Mucosa of descending colon (tissue), 3 donors: ENCODE measurements around the gene ARMC2. TPM values are rescaled to one million over a fixed set of nuclear protein-coding genes. Genes with fewer than 3 reads are reported as not detected.
"Not testable (repeated sequence)": the region's sequence is repeated elsewhere in the genome, so short reads cannot be mapped to it uniquely, and the experiment has no call there.

Experiments
- ATAC-seq: fragments of 200-7000 bp; cut with Tn5 transposase; one replicate; pipeline ENCODE4 v1.9.1; 2020; ENCODE audit warnings: mild to moderate bottlenecking, moderate library complexity
- DNase-seq, 3 donors: peaks; one replicate each; pipeline ENCODE4 v3.0.0-alpha.2; 2020
- H3K36me3 ChIP-seq: fragments of 200-600 bp; one replicate; pipeline ENCODE4 v1.8.0; 2021; ENCODE audit warnings: low read depth, mild to moderate bottlenecking
- H3K4me1 ChIP-seq: fragments of 200-600 bp; one replicate; pipeline ENCODE4 v1.8.0; 2021; ENCODE audit warnings: low read depth, mild to moderate bottlenecking
- H3K4me3 ChIP-seq: fragments of 200-600 bp; one replicate; pipeline ENCODE4 v1.8.0; 2021; ENCODE audit warnings: mild to moderate bottlenecking
- H3K9me3 ChIP-seq: fragments of 200-600 bp; one replicate; pipeline ENCODE4 v1.8.0; 2021; ENCODE audit warnings: mild to moderate bottlenecking
- intact Hi-C, 2 donors: fragments of 100-400 bp; cut with DNase I in 1 of 2; cut with micrococcal nuclease in 1 of 2; formaldehyde crosslinking; loops; one replicate each; pipeline versions ENCODE4 v1.11.0 to v1.11.1; 2022; cut with DNase I, micrococcal nuclease
- total RNA-seq, 3 donors: library from RNA; stranded (reverse); fragmentation: NEBNext Ultra II Directional in 2 of 3; extraction: Animal tissue kit (Norgen Biotek cat#: 25700) in 2 of 3; gene quantifications; one replicate each; pipeline versions ENCODE4 v1.2.1 to v1.2.4, GENCODE V29; 2021 to 2023
- TF ChIP-seq, protein P1 (sequence below): fragments of 200-600 bp; IDR thresholded peaks from one replicate; pipeline ENCODE4 v1.8.0; 2022; ENCODE audit warnings: antibody characterized with exemption, mild to moderate bottlenecking
- donor health status: DM: no; HTN: no; CAD: no; lungs with moderate emphysema.
- donor health status: DM: no; HTN: no; CAD: no.
- donor health status: DM: no; HTN: yes; CAD: no.

The ARMC2 gene
- total RNA-seq, 3 donors from 2014 or later, result 3.5 to 5.5 (median 4.8) TPM

GRCh38 chr6:108966855-108967755 is 118.9 kb downstream of the ARMC2 start:
- H3K4me1 ChIP-seq, result peaks cover 6% of the 10 kb centered on the region
- H3K36me3 ChIP-seq, result no peaks in the 10 kb centered on the region
- intact Hi-C loops, result no loop called here
- DNase-seq (no peak), ATAC-seq (peak; percentile 21)
- TF ChIP-seq, protein P1, sequence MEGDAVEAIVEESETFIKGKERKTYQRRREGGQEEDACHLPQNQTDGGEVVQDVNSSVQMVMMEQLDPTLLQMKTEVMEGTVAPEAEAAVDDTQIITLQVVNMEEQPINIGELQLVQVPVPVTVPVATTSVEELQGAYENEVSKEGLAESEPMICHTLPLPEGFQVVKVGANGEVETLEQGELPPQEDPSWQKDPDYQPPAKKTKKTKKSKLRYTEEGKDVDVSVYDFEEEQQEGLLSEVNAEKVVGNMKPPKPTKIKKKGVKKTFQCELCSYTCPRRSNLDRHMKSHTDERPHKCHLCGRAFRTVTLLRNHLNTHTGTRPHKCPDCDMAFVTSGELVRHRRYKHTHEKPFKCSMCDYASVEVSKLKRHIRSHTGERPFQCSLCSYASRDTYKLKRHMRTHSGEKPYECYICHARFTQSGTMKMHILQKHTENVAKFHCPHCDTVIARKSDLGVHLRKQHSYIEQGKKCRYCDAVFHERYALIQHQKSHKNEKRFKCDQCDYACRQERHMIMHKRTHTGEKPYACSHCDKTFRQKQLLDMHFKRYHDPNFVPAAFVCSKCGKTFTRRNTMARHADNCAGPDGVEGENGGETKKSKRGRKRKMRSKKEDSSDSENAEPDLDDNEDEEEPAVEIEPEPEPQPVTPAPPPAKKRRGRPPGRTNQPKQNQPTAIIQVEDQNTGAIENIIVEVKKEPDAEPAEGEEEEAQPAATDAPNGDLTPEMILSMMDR, result no peak
- no peak overlapping the region for H3K4me3 ChIP-seq
- H3K9me3 ChIP-seq, result no peaks in the 10 kb centered on the region

GRCh38 chr6:108968325-108969316 is 120.4 kb downstream of the ARMC2 start:
- Histone ChIP-seq H3K36me3 (no peaks in the 10 kb centered on the region), H3K9me3 (no peaks in the 10 kb centered on the region), H3K4me1 (peaks cover 6% of the 10 kb centered on the region), H3K4me3 (no peak overlapping the region)
- ATAC-seq, result no peak
- DNase-seq, result no peak
- TF ChIP-seq, protein P1, result no peak
- intact Hi-C loops, result no loop called here

- TF ChIP-seq, protein P1, result no peak
- intact Hi-C loops, result no loop called here
- no peak for DNase-seq
- H3K9me3 ChIP-seq, result no peaks in the 10 kb centered on the region
- H3K4me1 ChIP-seq, result peaks cover 6% of the 10 kb centered on the region
- no peak overlapping the region for H3K4me3 ChIP-seq
- no peaks in the 10 kb centered on the region for H3K36me3 ChIP-seq
- ATAC-seq, result no peak
Measured at GRCh38 chr6:108969776-108970175, 121.6 kb downstream of the ARMC2 start.

- Histone ChIP-seq H3K4me1 (peaks cover 6% of the 10 kb centered on the region), H3K4me3 (no peak overlapping the region), H3K36me3 (no peaks in the 10 kb centered on the region), H3K9me3 (no peaks in the 10 kb centered on the region)
- TF ChIP-seq, protein P1, result no peak
- ATAC-seq, result no peak
- intact Hi-C loops, result no loop called here
- no peak for DNase-seq
Measured at GRCh38 chr6:108974201-108974600, 126.0 kb downstream of the ARMC2 start.

DNA sequence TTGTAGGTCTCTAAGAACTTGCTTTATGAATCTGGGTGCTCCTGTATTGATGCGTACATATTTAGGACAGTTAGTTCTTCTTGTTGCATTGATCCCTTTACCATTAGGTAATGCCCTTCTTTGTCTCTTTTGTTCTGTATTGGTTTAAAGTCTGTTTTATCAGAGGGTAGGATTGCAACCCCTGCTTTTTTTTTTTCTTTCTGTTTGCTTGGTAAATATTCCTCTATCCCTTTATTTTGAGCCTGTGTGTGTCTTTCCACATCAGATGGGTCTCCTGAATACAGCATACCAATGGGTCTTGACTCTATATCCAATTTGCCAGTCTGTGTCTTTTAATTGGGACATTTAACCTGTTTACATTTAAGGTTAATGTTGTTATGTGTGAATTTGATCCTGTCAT is 130.4 kb downstream of the ARMC2 start:
- H3K4me3 ChIP-seq, H3K4me1 ChIP-seq, DNase-seq, H3K9me3 ChIP-seq, intact Hi-C loops, ATAC-seq, H3K36me3 ChIP-seq: not testable (repeated sequence)
